GM18517 (cell line): ENCODE results near the gene DOCK1.

Source experiments
- ATAC-seq: cut with Tn5 transposase; IDR thresholded peaks from one replicate; pipeline ENCODE4 v1.9.1; 2021; ENCODE audit warnings: mild to moderate bottlenecking, moderate library complexity; ENCODE audit not compliant: unreplicated experiment

DOCK1 gene

GRCh38 chr10:127337801-127338200, 432.6 kb downstream of the DOCK1 start:
- no peak for ATAC-seq

- ATAC-seq: no peak
These were observed 433.3 kb downstream of the DOCK1 start for GRCh38 chr10:127338399-127339110.

GRCh38 chr10:127343821-127344220, 438.6 kb downstream of the DOCK1 start:
- no peak for ATAC-seq

- ATAC-seq: no peak
These were observed 439.1 kb downstream of the DOCK1 start for GRCh38 chr10:127344346-127344745.

DNA sequence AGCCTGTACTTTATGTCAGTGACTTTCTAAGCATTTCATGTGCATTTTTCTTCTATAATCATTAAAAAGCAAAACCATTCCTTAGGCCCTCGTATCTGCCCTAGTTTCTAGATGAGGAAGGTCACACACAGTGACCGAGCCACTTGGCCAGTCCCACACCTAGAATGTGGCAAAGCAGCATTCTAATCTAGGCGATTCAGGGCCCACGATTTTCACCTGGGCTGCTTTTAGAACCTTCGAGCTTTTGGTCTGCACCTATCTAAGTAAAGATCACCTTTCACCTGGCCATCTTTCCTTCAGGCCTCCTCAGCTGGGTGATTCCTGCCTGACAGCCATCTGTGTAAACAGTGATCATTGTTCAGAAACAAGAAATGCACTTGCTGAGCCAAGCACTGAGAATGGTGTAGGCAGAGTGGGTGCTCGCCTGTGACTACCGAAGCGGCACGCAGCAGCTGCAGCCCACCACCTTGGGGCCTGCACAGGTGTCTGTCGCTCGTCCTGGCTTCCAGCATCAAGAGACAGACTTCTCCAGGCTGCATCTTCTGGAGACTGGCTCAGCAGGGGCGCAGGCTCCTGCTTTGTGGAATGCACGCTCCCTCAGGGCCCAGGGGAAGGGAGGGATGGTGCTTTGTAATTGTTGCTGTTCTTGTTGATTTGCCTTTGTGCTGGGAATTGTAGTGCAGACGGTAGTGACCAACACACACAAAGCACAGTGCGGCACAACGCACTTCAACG, 440.2 kb downstream of the DOCK1 start:
- ATAC-seq: no peak

DNA sequence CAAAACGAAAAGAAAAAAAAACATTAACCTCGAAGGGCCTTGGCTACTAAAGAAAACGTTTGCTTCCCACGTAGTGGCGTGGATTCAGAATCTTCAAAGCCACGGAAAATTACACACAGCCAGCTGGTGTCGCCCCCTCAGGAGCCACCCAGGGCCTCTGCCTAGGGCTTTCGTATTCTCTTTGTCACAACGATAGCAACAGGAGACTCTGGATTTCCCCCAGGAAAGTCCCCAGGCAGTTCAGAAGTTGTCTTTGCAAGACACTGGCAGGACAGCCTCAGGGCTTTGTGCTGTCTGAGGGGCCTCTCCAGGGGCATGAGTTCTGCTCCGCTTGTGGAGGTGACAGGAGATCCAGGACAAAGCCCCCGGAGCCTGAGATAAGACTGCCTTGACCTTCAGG, 441.4 kb downstream of the DOCK1 start:
- ATAC-seq: peak; percentile 53

- no peak for ATAC-seq
These were observed 442.2 kb downstream of the DOCK1 start for GRCh38 chr10:127347202-127347959.

DNA sequence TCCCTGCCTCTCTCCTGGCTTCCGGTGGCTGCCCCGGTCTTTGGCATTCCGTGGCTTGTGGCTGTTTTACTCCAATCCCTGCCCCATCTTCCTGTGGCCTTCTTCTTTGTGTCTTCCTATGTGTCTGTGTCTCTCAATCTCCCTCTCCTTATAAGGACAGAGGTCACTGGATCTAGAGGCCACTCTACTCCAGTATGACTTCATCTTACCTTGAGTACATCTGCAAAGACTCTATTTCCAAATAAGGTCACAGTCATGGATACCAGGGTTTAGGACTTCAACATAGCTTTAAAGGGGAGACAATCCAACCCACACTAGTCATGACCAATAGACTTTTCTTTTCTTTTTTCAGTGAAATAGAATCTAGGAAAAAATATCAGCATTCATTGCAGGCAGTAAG, 444.5 kb downstream of the DOCK1 start:
- ATAC-seq: no peak

DNA sequence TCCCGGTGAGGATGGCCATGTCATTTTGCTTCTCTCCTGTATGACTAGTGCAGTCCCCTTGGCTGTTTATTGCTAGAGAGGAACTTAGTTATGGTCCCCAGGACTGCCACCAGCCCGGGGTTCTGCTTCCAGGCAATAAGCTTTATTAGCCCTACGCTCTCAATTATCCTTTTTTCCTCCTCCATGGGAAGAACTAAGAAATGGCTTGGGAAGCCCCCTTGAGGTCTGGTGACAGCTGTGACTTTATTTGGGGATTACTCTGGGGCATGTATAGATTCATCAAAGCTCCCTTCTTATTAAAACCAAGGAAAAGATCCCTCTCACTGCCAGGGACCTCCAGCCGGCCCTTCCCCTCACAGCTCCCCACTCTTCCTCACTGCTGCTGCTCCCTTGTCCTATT, 446.3 kb downstream of the DOCK1 start:
- no peak for ATAC-seq

GRCh38 chr10:127353544-127353943, 448.3 kb downstream of the DOCK1 start:
- no peak for ATAC-seq

- no peak for ATAC-seq
These were observed 449.0 kb downstream of the DOCK1 start for GRCh38 chr10:127354255-127354654.

- ATAC-seq: no peak
These were observed 449.8 kb downstream of the DOCK1 start for GRCh38 chr10:127354992-127355391.

DNA sequence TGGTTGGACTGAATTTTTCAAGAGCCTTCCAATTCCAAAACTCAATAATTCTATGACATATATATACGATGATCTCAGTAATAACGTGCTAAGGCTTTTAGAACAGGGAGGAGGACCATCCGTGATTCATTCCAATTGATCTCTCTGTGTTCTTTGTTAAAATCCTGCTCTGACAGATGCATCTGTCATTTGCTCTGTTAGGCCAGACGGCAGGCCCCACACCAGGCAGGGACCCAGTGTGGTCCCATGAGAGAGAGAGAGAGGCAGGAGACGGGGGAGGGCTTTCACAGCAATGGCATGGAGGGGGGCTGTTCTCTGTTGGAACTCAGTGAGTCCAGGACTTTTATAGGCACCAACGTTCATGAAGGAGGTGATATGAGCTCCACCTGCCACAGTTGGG, 451.1 kb downstream of the DOCK1 start:
- no peak for ATAC-seq

- ATAC-seq: no peak
These were observed 452.0 kb downstream of the DOCK1 start for GRCh38 chr10:127357265-127357664.

DNA sequence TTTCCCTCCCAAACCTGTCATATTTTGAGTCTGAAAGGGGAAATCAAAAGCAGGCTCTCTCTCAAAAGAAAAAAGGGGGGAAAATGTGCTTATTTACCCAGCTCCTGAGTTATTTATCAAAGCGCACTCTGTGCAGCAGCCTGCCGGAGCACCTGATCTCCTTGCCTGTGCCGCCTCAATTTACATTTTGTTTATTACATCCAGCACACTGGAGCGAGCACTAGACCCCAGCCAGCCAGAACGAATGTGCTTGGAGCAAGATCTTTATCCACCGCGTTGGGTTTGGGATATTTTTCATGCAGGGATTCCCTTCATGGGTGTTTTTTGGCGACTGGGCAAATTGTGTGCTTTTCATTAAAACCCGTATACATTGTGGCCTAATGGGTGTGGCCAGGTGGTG, 453.1 kb downstream of the DOCK1 start:
- ATAC-seq: no peak

DNA sequence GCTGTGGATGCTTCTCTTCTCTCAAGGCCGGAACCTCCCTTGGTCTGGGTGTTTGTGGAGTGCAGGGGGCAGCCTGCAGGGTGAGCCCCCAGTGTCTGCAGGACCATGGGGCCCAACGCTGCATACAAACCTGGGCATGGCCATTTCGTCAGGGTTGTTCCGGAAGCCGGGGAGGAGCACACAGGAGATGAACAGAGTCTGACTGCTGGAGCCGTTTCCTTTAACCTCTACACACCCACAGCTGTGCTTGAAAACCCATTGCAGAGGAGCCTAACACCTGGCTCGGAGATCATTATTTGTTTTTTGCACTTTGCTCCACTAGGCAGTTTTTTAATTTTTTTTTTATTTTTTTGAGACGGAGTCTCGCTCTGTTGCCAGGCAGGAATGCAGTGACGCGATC, 458.8 kb downstream of the DOCK1 start:
- ATAC-seq: no peak

DNA sequence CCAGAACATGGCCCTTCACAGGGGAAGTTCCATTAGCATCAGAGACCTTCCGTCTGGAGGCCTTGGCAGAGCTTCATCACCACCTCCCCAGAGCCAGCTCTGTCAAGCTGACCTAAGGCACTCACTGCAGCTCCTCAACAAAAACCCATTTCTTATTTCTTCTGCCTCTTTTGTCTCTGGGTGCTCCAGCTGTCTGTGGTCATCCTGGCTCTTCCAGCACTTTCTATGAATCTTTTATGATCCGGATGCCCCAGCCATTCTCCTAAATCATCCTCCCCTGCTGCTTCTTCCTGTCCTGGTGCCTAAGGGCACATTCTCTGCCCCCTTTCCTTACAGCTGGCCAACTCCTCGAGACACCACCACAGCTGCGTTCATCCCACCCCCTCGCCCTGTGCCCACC, 462.9 kb downstream of the DOCK1 start:
- ATAC-seq: no peak

GRCh38 chr10:127368929-127369328, 463.7 kb downstream of the DOCK1 start:
- no peak for ATAC-seq

GRCh38 chr10:127370601-127371000, 465.4 kb downstream of the DOCK1 start:
- no peak for ATAC-seq

DNA sequence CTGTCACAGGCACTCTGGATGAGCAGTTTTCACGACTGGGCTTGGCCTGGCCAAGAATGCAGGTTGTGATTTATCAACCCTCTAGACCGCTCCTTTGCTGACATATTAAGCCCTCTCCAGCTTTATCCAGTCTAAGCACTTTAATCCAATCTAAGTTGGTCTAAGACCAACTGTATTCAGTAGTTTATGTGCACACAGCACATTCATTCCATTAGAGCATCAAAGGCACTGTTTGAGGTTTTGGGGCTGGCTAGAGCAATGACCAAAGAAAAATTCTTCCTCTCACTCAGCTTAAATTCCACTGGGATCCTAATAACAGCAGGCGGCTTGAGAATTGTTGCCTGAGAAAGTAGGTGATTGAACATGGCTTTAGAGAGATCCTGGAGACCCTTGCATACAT, 467.1 kb downstream of the DOCK1 start:
- ATAC-seq: no peak

GRCh38 chr10:127374074-127374680, 468.9 kb downstream of the DOCK1 start:
- ATAC-seq: no peak
